ENCODE data around the gene CLDN24. TPM values are rescaled to one million over a fixed set of nuclear protein-coding genes. Genes with fewer than 3 reads are reported as not detected.

The CLDN24 gene
- total RNA-seq, 1 donor from 2014 or later = not detected

DNA sequence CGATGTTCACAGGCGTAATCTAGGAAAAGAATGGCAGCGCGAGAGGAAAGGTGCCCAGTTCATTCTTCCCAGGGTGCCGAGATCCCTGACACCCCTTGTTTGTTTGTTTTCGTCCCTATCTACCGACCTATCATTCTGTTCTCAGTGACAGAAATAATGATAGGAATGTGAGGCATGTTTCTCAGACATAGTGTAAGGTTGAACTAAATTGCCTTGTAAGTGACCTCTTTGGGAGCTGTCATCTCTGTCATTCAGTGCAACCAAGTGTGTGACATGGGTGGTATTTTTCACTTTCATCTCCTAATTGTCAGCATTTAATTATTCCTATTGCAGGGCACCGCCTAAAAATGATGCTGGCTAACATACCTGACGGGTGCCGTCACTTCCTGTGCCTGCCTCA, 26.5 kb downstream of the CLDN24 start:
- no peak overlapping the region for H3K4me3 ChIP-seq (ENCODE audit: low read depth, low read length)
- TF ChIP-seq, protein P1, sequence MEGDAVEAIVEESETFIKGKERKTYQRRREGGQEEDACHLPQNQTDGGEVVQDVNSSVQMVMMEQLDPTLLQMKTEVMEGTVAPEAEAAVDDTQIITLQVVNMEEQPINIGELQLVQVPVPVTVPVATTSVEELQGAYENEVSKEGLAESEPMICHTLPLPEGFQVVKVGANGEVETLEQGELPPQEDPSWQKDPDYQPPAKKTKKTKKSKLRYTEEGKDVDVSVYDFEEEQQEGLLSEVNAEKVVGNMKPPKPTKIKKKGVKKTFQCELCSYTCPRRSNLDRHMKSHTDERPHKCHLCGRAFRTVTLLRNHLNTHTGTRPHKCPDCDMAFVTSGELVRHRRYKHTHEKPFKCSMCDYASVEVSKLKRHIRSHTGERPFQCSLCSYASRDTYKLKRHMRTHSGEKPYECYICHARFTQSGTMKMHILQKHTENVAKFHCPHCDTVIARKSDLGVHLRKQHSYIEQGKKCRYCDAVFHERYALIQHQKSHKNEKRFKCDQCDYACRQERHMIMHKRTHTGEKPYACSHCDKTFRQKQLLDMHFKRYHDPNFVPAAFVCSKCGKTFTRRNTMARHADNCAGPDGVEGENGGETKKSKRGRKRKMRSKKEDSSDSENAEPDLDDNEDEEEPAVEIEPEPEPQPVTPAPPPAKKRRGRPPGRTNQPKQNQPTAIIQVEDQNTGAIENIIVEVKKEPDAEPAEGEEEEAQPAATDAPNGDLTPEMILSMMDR (IDR thresholded peaks at IDR 0.05; ENCODE audit: insufficient read depth, low read length, poor library complexity, severe bottlenecking) = no peak
- no peaks in the 10 kb centered on the region for H3K36me3 ChIP-seq (ENCODE audit: control insufficient read depth, insufficient read depth, low read length)
- no peak for DNase-seq (ENCODE audit: low read depth)
- no peaks in the 10 kb centered on the region for H3K27me3 ChIP-seq (ENCODE audit: control insufficient read depth, insufficient read depth, low read length)

DNA sequence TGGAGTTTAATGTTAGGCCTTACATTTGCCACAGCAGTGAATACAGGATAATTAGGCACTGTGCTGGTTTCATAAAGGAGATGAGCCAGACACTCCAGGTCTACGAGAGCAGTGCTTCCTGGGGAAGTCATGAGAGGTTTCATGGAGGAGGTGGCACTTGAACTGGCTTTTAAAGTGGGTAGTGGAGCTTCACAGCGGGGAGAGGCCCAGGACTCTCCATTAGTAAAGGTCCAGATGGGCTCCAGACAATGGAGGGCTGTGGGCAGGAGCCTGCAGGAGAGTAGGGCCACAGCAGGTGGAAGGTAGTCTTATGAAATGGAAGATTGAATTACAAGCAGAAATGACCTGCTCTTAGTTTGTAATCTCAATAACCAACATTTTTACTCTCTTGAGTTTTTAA, 31.2 kb downstream of the CLDN24 start:
- TF ChIP-seq, protein P1 (IDR thresholded peaks at IDR 0.05; ENCODE audit: insufficient read depth, low read length, poor library complexity, severe bottlenecking) = no peak
- no peaks in the 10 kb centered on the region for H3K27me3 ChIP-seq (ENCODE audit: control insufficient read depth, insufficient read depth, low read length)
- no peak overlapping the region for H3K4me3 ChIP-seq (ENCODE audit: low read depth, low read length)
- peaks cover 7% of the 10 kb centered on the region for H3K36me3 ChIP-seq (ENCODE audit: control insufficient read depth, insufficient read depth, low read length)
- no peak for DNase-seq (ENCODE audit: low read depth)

DNA sequence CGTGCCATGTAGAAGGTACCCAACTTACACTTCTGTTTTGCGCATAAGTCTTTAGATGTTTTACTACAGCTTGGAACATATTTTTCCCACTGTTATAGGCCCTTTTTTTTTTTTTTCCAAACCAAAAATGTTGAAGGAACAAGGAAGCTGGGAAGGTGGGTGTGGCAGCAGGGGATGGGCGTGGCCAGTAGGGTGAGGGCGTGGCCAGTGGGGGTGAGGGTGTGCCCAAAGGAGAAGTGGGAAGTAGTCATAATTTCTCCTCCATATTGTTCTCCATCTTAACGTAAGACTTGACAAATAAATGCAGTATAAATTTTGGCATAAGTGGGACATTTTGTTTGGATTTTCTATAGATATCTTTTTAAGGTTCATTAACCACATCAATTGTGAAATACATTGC, 32.5 kb downstream of the CLDN24 start:
- peaks cover 7% of the 10 kb centered on the region for H3K36me3 ChIP-seq (ENCODE audit: control insufficient read depth, insufficient read depth, low read length)

DNA sequence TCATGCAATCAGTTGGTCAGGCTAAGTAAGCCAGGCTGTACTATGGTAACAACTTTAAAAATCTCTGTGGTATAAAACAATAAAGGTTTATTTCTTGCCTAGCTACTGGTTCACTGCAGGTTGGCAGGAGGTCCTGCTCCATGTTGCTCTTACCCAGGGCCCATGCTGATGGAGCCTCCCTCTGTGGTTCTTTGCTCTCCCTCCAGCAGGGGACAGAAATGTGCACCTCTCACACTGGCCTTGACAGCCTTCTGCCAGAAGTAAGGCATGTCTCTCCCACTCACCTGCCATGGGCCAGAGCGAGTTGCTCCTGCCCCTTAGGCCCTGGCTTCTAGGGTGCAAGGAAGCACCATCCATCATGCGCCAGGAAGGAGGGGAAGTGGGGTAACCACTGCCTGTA, 33.3 kb downstream of the CLDN24 start:
- TF ChIP-seq, protein P1 (IDR thresholded peaks at IDR 0.05; ENCODE audit: insufficient read depth, low read length, poor library complexity, severe bottlenecking) = no peak
- peaks cover 7% of the 10 kb centered on the region for H3K36me3 ChIP-seq (ENCODE audit: control insufficient read depth, insufficient read depth, low read length)
- no peak for DNase-seq (ENCODE audit: low read depth)
- no peak overlapping the region for H3K4me3 ChIP-seq (ENCODE audit: low read depth, low read length)
- no peaks in the 10 kb centered on the region for H3K27me3 ChIP-seq (ENCODE audit: control insufficient read depth, insufficient read depth, low read length)

More for the DNA sequence above, 32.5 kb downstream of the CLDN24 start:
- TF ChIP-seq, protein P1 (IDR thresholded peaks at IDR 0.05; ENCODE audit: insufficient read depth, low read length, poor library complexity, severe bottlenecking) = no peak
- H3K4me3 ChIP-seq (ENCODE audit: low read depth, low read length) = no peak overlapping the region
- DNase-seq (ENCODE audit: low read depth) = no peak
- H3K27me3 ChIP-seq (ENCODE audit: control insufficient read depth, insufficient read depth, low read length) = no peaks in the 10 kb centered on the region

DNA sequence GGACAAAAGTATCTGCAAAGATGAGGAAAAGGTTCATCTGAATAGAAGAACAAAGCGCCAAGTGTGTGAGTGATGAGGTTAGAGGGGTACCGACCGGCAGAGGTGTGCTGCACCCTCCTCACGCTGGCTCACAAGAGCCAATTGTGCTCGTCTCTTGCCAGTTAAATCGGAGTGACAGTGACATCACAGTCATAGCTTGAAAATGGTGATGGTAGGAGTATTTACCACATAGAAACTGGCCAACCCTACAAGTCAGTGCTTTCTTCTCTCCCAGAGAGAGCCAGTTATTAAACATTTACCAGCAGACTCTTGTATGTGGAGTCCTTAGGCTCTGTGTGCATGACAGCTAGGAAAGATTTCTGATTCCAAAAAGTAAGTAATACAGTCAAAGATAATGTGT, 34.5 kb downstream of the CLDN24 start:
- Histone ChIP-seq H3K36me3 (ENCODE audit: control insufficient read depth, insufficient read depth, low read length) (peaks cover 7% of the 10 kb centered on the region), H3K27me3 (ENCODE audit: control insufficient read depth, insufficient read depth, low read length) (no peaks in the 10 kb centered on the region), H3K4me3 (ENCODE audit: low read depth, low read length) (no peak overlapping the region)
- no peak for DNase-seq (ENCODE audit: low read depth)
- TF ChIP-seq, protein P1 (IDR thresholded peaks at IDR 0.05; ENCODE audit: insufficient read depth, low read length, poor library complexity, severe bottlenecking) = no peak

DNA sequence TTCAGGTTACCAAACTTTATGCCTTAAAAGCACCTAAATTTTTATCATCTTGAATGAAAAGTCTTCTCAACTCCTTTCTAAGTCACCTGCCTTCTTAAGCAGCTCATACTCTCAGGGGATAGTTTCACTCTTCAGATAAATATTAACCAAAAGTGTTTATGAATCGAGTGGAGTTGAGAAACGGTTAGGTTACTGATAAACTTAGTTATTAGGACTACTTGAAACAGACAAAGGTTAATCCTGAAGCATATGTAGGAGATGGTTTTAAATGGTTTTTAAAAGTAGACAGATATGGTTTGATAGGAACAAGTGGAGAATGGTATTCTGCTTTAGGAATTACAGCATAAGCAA, 34.9 kb downstream of the CLDN24 start:
- TF ChIP-seq, protein P1 (IDR thresholded peaks at IDR 0.05; ENCODE audit: insufficient read depth, low read length, poor library complexity, severe bottlenecking) = no peak
- Histone ChIP-seq H3K4me3 (ENCODE audit: low read depth, low read length) (no peak overlapping the region), H3K27me3 (ENCODE audit: control insufficient read depth, insufficient read depth, low read length) (no peaks in the 10 kb centered on the region), H3K36me3 (ENCODE audit: control insufficient read depth, insufficient read depth, low read length) (peaks cover 7% of the 10 kb centered on the region)
- DNase-seq (ENCODE audit: low read depth) = no peak
